Esophagus muscularis mucosa (tissue), 4 donors: Measurements from ENCODE around the gene MAPK8IP2.

Experiments
- CTCF ChIP-seq, 3 experiments: fragments of 200-600 bp in 2 of 3; fragments of 450-650 bp in 1 of 3; sonication (generic) in 2 of 3; IDR thresholded peaks; one replicate each; pipeline ENCODE4 v1.5.1; 2017 to 2019; ENCODE audit warnings: antibody characterized with exemption in 3 of 3, mild to moderate bottlenecking in 2 of 3, moderate library complexity in 1 of 3
- EP300 ChIP-seq: sonication (generic); formaldehyde crosslinking; IDR thresholded peaks from one replicate; pipeline ENCODE4 v1.6.1; 2017; ENCODE audit warnings: antibody characterized with exemption
- POLR2A ChIP-seq: fragments of 450-650 bp; IDR thresholded peaks from one replicate; pipeline ENCODE4 v1.6.1; 2017; ENCODE audit warnings: antibody characterized with exemption, moderate library complexity, mild to moderate bottlenecking, low read depth
- POLR2AphosphoS5 ChIP-seq, 2 donors: sonication (generic); formaldehyde crosslinking; IDR thresholded peaks; one replicate each; pipeline ENCODE4 v1.6.1; 2017; ENCODE audit warnings: antibody characterized with exemption in 2 of 2

GRCh38 chr22:50560034-50560433, 40.6 kb upstream of the MAPK8IP2 start:
- TF ChIP-seq POLR2A (no peak), CTCF (IDR thresholded peaks at IDR 0.05) (no peak), POLR2AphosphoS5 (IDR thresholded peaks at IDR 0.05) (no peak), EP300 (no peak)
